ENCODE data around the gene GNAQ. TPM values are rescaled to one million over a fixed set of nuclear protein-coding genes. Genes with fewer than 3 reads are reported as not detected.

GNAQ gene
- total RNA-seq, 4 donors from 2014 or later, result 13.1 to 19.7 (median 16.4) TPM

- TF ChIP-seq POLR2A (IDR thresholded peaks at IDR 0.05) (no peak), CTCF (IDR thresholded peaks at IDR 0.05) (no peak)
- intact Hi-C loops (cut with DNase I; ENCODE audit: low total_unique reads), result no loop called here
- no peak for DNase-seq (ENCODE audit: low spot score in 2 of 2)
- 4 to 10% methylated on average over 2 of the region's 2 CpGs for WGBS, 2 donors
- H3K4me3 ChIP-seq (ENCODE audit: low read depth, poor library complexity, severe bottlenecking), result no peak overlapping the region
Measured at GRCh38 chr9:77952635-77953328, 78.8 kb downstream of the GNAQ start.

- TF ChIP-seq CTCF (IDR thresholded peaks at IDR 0.05) (no peak), POLR2A (IDR thresholded peaks at IDR 0.05) (no peak)
- no peak for DNase-seq (ENCODE audit: low spot score in 2 of 2)
Measured at GRCh38 chr9:77951369-77951768, 80.2 kb downstream of the GNAQ start.

GRCh38 chr9:77949751-77950436 lies 81.7 kb downstream of the GNAQ start:
- DNase-seq (ENCODE audit: low spot score in 2 of 2), result no peak
- intact Hi-C loops (cut with DNase I; ENCODE audit: low total_unique reads), result no loop called here
- H3K4me3 ChIP-seq (ENCODE audit: low read depth, poor library complexity, severe bottlenecking), result no peak overlapping the region
- no peak for TF ChIP-seq POLR2A (IDR thresholded peaks at IDR 0.05)
- no peak for TF ChIP-seq CTCF (IDR thresholded peaks at IDR 0.05)
- 70 to 72% methylated on average over 5 of the region's 5 CpGs for WGBS, 2 donors

More at GRCh38 chr9:77951369-77951768, 80.2 kb downstream of the GNAQ start:
- H3K4me3 ChIP-seq (ENCODE audit: low read depth, poor library complexity, severe bottlenecking), result no peak overlapping the region
- 100% methylated on average over 1 of the region's 1 CpG for WGBS, 2 donors
- intact Hi-C loops (cut with DNase I; ENCODE audit: low total_unique reads), result no loop called here

GRCh38 chr9:77947651-77948050 lies 84.0 kb downstream of the GNAQ start:
- DNase-seq (ENCODE audit: low spot score in 2 of 2), result no peak
- TF ChIP-seq CTCF (IDR thresholded peaks at IDR 0.05) (no peak), POLR2A (IDR thresholded peaks at IDR 0.05) (no peak)
- no peak overlapping the region for H3K4me3 ChIP-seq (ENCODE audit: low read depth, poor library complexity, severe bottlenecking)
- intact Hi-C loops (cut with DNase I; ENCODE audit: low total_unique reads), result no loop called here
- 81 to 82% methylated on average over 3 of the region's 3 CpGs for WGBS, 2 donors

- TF ChIP-seq POLR2A (IDR thresholded peaks at IDR 0.05) (no peak), CTCF (IDR thresholded peaks at IDR 0.05) (no peak)
- DNase-seq (ENCODE audit: low spot score in 2 of 2), result no peak
- intact Hi-C loops (cut with DNase I; ENCODE audit: low total_unique reads), result no loop called here
- WGBS, 2 donors, result 41 to 46% methylated on average over 5 of the region's 5 CpGs
- H3K4me3 ChIP-seq (ENCODE audit: low read depth, poor library complexity, severe bottlenecking), result no peak overlapping the region
Measured at GRCh38 chr9:77946969-77947620, 84.5 kb downstream of the GNAQ start.

All from lower leg skin (tissue), 4 donors.